ENCODE measurements around the gene TBC1D4.

- TF ChIP-seq POLR2A (IDR thresholded peaks at IDR 0.05) (no peak), POLR2AphosphoS5 (IDR thresholded peaks at IDR 0.05) (no peak)
Observed at GRCh38 chr13:75422028-75422427, 59.9 kb downstream of the TBC1D4 start.
